ENCODE results near the gene MZF1.

The MZF1 gene

GRCh38 chr19:58520257-58520599, 52.9 kb downstream of the MZF1 start:
- FAIRE-seq (no peak), DNase-seq (ENCODE audit: insufficient read length, low spot score) (no peak)
- TF ChIP-seq CTCF (IDR thresholded peaks at IDR 0.05; ENCODE audit: insufficient read depth, missing control alignments): no peak

- no peak for FAIRE-seq
These were observed 53.5 kb downstream of the MZF1 start, which contains the start of gene ZBTB45 for GRCh38 chr19:58519355-58520256. Gene ZBTB45 (minus strand): TSS chr19:58519810. CDS start chr19:58517673, 2,137 bp downstream.

GRCh38 chr19:58519087-58519354, 54.1 kb downstream of the MZF1 start:
- peak; percentile 57 for TF ChIP-seq CTCF (IDR thresholded peaks at IDR 0.05; ENCODE audit: insufficient read depth, missing control alignments)
- FAIRE-seq (no peak), DNase-seq (ENCODE audit: insufficient read length, low spot score) (no peak)

More at GRCh38 chr19:58519355-58520256, 53.5 kb downstream of the MZF1 start, which contains the start of gene ZBTB45:
- no peak for DNase-seq (ENCODE audit: insufficient read length, low spot score)
- peak; percentile 69 for TF ChIP-seq CTCF (IDR thresholded peaks at IDR 0.05; ENCODE audit: insufficient read depth, missing control alignments)

GRCh38 chr19:58518256-58519086, 54.7 kb downstream of the MZF1 start:
- TF ChIP-seq CTCF (IDR thresholded peaks at IDR 0.05; ENCODE audit: insufficient read depth, missing control alignments): no peak
- FAIRE-seq: no peak
- DNase-seq (ENCODE audit: insufficient read length, low spot score): no peak

- TF ChIP-seq CTCF (IDR thresholded peaks at IDR 0.05; ENCODE audit: insufficient read depth, missing control alignments): no peak
- no peak for FAIRE-seq
- DNase-seq (ENCODE audit: insufficient read length, low spot score): no peak
These were observed 55.9 kb downstream of the MZF1 start for GRCh38 chr19:58516964-58517833.

GRCh38 chr19:58516246-58516836, 56.8 kb downstream of the MZF1 start:
- no peak for TF ChIP-seq CTCF (IDR thresholded peaks at IDR 0.05; ENCODE audit: insufficient read depth, missing control alignments)
- DNase-seq (ENCODE audit: insufficient read length, low spot score) (no peak), FAIRE-seq (no peak)

Data from D721Med (cell line).